ENCODE measurements around the gene PSAPL1.

PSAPL1 gene

GRCh38 chr4:7416745-7417432 lies 17.8 kb downstream of the PSAPL1 start:
- DNase-seq, result no peak

DNA sequence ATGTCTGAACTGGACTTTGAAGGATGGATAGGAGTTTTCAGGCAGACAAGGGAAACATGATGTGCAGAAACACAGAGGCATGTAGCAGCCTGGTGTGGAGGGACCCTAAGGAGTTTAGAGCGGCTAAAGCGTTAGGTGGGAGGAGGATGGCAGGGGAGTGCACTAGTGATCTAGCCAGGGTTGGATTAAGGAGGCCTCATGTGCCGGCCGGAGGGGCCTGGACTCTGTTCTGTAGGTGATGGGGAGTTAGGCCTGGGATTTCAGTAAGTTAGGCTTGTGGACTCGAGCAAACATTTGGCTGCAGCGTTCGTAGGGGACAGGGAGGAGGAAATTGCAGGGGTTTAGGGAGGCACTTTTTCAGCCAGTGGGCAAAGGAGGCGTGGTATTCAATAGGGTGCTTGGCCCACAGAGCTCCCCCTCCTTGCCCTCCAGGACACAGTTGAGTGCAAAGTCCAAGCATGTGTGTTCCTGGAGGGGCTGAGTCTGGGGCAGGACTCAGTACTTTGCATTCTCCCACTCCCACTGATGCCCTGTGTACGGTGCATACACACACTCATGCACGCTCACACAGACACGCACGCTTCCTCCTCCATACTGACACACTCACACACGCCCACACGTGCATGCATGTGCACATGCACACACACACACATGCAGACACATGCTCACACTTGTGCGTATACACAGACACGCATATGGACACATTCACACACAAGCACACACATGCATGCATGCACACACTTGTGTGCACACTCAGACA lies 18.6 kb downstream of the PSAPL1 start:
- no peak for DNase-seq

- no peak for DNase-seq
These were observed 19.8 kb downstream of the PSAPL1 start for GRCh38 chr4:7414736-7415510.

DNA sequence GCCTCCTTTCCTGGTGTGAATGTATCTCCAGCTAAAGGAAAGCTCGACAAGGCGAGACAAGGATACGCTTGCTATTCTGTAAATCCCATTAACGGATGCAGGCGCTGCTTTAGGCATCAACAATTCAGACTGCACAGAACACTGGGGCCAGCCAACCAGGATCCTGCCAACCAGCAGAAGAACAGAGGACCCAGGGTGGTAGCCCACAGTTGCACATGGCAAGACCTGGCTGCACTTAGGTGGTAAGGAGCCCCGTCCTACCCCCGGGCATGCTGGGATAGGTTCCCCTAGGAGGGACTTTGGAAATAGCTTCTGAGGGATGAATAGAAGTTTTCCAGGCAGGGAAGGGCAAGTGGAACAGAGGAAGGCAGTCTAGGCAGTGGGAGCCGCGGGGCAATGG lies 20.7 kb downstream of the PSAPL1 start:
- no peak for DNase-seq

DNA sequence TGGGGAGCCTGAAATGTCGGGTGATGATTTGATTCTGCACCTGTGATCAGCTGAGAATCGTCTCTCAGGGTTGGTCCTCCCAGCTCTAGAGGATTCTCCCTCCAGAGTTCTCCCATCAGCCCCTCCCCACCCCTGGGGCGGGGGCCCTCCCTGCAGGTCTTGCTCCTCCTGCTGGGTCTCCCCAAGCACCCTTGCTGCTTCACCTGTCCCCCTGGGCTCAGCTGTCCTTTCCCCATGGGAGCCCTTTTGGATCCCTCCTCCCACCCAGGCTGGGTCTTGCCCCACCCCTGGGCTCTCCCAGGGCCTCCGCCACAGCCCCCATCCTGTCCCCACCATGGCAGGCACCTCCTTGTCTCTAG lies 22.2 kb downstream of the PSAPL1 start:
- no peak for DNase-seq

GRCh38 chr4:7411896-7412553 lies 22.7 kb downstream of the PSAPL1 start:
- no peak for DNase-seq

DNA sequence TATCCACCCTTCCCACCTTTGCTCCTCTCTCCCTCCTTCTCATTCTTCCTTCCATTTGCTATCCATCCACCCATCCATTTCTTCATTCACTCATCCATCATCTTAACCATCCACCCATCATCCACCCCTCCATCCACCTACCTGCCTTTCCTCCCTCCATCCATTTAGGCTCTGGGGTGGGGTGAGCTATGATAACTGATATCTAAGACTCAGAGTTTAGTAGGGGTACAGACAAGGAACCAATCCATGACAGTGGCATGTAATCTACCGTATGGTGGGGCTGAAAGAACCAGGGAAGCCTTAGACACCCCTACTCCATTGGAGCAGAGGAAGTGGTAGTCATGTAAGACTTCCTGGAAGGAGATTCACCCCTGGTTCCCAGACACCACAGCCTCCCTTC lies 23.2 kb downstream of the PSAPL1 start:
- no peak for DNase-seq

GRCh38 chr4:7410446-7410845 lies 24.3 kb downstream of the PSAPL1 start:
- no peak for DNase-seq

DNA sequence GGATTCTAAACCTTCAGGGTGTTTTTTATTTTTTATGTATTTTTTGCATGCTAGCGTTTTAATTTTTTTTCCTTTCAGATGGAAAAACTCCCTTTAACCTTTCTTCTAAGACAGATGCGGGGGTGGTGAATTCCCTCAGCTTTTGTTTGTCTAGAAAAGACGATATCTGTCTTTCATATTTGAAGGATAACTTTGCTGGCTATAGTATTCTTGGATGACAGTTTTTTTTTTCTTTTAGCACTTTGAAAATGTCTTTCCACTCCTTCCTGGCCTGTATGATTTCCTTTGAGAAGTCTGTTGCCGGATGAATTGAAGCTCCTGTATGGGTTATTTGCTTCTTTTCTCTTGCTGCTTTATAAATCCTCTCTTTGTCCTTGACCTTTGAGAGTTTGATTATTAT lies 26.6 kb downstream of the PSAPL1 start:
- DNase-seq, result no peak

GRCh38 chr4:7403001-7403400 lies 31.7 kb downstream of the PSAPL1 start:
- DNase-seq, result no peak

DNA sequence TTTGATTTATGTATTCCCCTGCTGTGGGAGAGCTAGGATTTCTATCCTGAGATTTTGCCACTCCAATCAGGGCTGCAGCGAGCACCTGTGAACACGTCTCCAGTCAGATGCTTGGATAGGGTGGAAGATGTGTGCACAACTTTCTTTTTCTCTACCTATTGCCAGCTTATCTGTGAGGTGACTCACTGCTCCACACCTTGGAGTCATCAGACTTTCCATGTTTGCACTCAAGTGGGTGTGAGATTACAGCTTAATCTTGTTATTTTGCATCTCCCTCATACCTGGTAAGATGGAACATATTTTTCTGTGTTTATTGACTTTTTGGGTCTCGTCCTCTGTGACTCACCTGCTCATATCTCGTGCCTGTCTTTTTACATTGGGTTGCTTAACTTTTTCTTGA lies 32.2 kb downstream of the PSAPL1 start:
- DNase-seq, result no peak

GRCh38 chr4:7400671-7401298 lies 33.9 kb downstream of the PSAPL1 start:
- DNase-seq, result no peak

GRCh38 chr4:7399440-7400234 lies 35.1 kb downstream of the PSAPL1 start:
- no peak for DNase-seq

GRCh38 chr4:7398788-7399439 lies 35.8 kb downstream of the PSAPL1 start:
- DNase-seq, result no peak

- no peak for DNase-seq
These were observed 36.7 kb downstream of the PSAPL1 start for GRCh38 chr4:7398104-7398423.

DNA sequence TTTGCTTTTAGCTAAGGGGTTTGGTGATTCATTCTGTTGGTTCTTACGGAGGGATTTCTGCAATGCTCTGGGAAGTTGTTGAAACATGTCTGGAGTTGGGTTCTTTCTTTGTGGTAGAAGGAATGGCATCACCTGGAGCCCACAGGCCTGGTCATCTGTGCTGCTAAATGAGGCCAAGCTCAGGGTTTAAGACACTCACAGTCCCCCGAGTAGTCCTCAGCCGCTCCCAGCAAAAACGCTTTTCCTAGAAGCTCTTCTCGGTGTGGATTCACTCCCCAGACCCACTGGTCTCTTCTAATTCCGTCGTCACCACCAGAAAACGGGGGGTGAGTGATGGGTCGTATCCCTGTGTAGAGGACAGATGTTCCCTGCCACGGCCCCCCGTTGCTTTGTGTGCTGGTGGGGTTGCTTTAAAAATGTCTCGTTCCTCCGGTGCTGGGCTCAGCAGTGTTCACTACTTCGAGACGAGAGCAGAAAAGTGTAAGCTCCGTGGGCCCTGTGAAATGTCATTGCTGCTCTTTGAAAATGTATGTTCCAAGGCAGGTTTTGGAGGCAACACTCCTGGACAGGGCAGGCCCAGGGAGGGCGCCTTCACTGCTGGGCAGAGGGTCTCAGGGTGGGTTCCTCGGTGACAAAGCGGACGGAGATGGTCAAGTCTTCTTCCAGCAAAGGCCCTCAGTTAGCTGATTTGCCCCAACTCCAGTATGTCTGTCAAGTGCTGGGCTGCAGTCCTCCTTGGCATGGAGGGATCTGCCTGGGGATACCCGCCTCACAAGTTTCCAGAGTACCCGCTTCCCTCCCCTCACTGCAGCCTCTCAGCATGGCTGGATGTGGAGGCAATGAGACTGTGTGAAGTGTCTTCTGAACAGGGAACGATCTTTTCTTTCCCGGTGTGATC lies 37.3 kb downstream of the PSAPL1 start:
- DNase-seq, result no peak

DNA sequence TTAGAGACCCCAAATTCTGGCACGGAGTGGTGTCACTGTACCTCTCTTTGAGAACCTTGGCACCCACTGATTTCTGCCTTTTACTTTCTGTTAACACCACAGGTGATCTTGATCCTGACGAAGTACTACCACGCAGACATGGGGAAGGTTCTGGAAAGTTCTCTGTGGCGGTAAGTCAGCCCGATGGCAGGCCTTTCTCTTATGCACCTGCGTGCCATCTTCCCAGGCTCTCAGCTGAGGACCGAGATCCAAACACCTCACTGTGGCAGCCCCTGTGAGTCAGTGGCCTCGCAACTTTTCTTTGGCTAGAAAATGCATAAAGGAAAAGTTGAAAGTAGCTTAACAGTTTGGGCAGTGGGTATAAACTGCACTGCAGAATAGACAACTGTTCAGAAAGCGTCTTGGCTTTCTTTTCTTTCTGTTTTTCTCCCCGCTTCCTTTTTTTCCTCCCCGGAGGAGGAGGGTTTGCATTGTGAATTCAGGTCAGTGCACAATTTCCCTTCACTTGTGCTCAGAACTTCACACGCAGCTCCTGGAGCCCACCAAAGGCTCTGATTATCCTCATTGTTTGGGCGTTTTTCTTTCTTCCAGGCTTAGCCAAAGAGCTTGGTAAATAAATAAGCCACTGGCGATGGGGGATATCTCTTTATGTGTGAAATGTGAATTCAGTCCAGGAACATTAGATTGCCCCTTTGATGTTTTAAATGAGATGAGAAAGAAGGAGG lies 38.4 kb downstream of the PSAPL1 start:
- no peak for DNase-seq

DNA sequence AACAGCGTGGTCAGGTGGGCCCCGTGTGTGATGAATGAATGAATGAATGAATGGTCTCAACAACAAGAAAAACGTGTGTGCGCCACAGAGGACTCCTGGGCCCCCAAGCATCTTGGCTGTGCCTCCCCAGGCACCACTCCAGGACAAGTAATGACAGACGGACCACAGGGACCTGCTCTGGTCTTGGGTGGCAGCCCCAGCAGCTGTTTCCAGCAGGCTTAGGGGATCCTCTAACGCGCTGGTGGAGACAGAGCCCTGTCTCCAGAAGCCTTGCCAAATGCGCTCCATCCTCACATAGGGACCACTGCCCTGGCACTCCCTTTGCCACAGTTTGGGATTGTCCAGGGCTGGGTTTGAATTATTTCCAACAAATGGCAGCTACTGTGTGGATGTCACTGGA lies 39.1 kb downstream of the PSAPL1 start:
- no peak for DNase-seq

DNA sequence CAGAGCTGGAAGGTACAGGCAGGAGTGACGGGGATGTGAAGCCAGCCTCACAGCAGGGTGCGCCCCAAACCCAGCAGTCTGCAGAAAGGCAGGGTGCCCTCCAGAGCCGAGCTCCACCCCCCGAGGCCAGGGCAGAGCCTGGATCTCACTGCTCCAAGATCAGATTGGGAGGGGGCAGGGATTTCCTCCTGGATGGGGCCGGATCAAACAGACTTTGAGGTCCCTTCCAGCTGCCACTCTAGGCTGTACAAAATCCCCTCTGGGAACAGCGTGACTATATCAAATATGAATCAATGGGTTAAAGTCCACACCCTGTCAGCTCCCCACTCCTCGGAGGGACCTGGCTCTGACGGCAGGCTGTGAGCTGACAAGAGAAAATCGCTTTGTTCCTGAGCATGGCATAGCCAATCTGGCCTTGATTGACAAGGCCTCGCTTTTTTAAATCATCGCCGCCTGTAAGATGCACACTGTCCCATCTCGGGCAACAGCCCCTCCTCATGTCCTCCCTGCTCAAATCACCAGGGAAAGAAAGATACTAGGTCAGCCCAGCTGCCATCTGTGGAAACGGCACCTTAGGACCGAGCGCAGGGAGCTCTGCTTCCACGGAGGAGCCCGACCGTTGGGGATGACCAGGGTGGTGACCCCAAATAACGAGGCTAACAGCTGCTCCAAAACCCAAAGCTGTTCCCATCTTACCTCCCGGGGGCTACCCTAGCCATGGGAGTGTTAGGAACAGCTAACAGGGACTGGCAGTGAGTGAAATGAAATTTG lies 39.9 kb downstream of the PSAPL1 start:
- DNase-seq, result no peak

Measured in NCI-H1436 treated with DMSO at 0.1 percent for 48 hours (cell line).